CD14-positive monocyte (primary cell): ENCODE results near the gene NIPAL3. TPM values are rescaled to one million over a fixed set of nuclear protein-coding genes. Genes with fewer than 3 reads are reported as not detected.
A peak's percentile ranks its signal among the peaks of the same experiment; 100 is the strongest.

Experiments used
- DNase-seq, 3 donors: peaks; one replicate each; pipeline ENCODE4 v3.0.0-alpha.2; 2011 to 2022
- H2AFZ ChIP-seq: 2 replicates; pipeline ENCODE4 v1.6.0; 2012; ENCODE audit warnings: mild to moderate bottlenecking, low read depth, low read length, inconsistent platforms; ENCODE audit not compliant: insufficient read depth, poor library complexity, severe bottlenecking
- H3K27ac ChIP-seq, 2 donors: 1 replicate in 1 of 2; 2 replicates in 1 of 2; pipeline ENCODE4 v1.5.1; 2012 to 2013; ENCODE audit warnings: low read length in 2 of 2, control low read depth in 1 of 2, inconsistent platforms in 1 of 2, low read depth in 1 of 2, mild to moderate bottlenecking in 1 of 2
- H3K27me3 ChIP-seq, 2 donors: one replicate each; pipeline versions ENCODE4 v1.6.0 to v1.6.1; 2011 to 2013; ENCODE audit warnings: low read length in 2 of 2; ENCODE audit not compliant: control insufficient read depth in 2 of 2, insufficient read depth in 2 of 2
- H3K36me3 ChIP-seq, 2 donors: replicated peaks in 1 of 2; 1 replicate in 1 of 2; 2 replicates in 1 of 2; pipeline versions ENCODE4 v1.5.1 to v1.6.1; 2012 to 2013; ENCODE audit warnings: low read length in 2 of 2, control low read depth in 1 of 2, inconsistent platforms in 1 of 2, mild to moderate bottlenecking in 1 of 2; ENCODE audit not compliant: insufficient read depth in 2 of 2, control insufficient read depth in 1 of 2
- H3K4me1 ChIP-seq, 2 donors: 1 replicate in 1 of 2; 2 replicates in 1 of 2; pipeline versions ENCODE4 v1.5.1 to v1.6.1; 2012 to 2013; ENCODE audit warnings: low read length in 2 of 2, control low read depth in 1 of 2, inconsistent platforms in 1 of 2, mild to moderate bottlenecking in 1 of 2, moderate library complexity in 1 of 2; ENCODE audit not compliant: insufficient read depth in 2 of 2, control insufficient read depth in 1 of 2
- H3K4me2 ChIP-seq: replicated peaks from 2 replicates; pipeline ENCODE3; 2012; ENCODE audit warnings: low read length, moderate library complexity, mild to moderate bottlenecking; ENCODE audit not compliant: poor library complexity, severe bottlenecking; ENCODE audit errors: extremely low read depth
- H3K4me3 ChIP-seq, 3 experiments: fragments of 200-600 bp in 1 of 3; sonication (generic) in 1 of 3; replicated peaks in 1 of 3; 1 replicate in 2 of 3; 2 replicates in 1 of 3; pipeline ENCODE4 v1.5.1; 2011 to 2013; ENCODE audit warnings: low read length in 3 of 3, mild to moderate bottlenecking in 3 of 3, control low read depth in 2 of 3, low read depth in 2 of 3, inconsistent platforms in 1 of 3, moderate library complexity in 1 of 3
- H3K79me2 ChIP-seq: 2 replicates; pipeline ENCODE4 v1.6.0; 2012; ENCODE audit warnings: mild to moderate bottlenecking, control low read depth, inconsistent platforms, low read length, moderate library complexity; ENCODE audit not compliant: insufficient read depth
- H3K9ac ChIP-seq: 2 replicates; pipeline ENCODE4 v1.6.0; 2017; ENCODE audit warnings: low read length, mild to moderate bottlenecking; ENCODE audit not compliant: insufficient read depth, poor library complexity, severe bottlenecking
- H3K9me3 ChIP-seq, 2 donors: replicated peaks in 1 of 2; 1 replicate in 1 of 2; 2 replicates in 1 of 2; pipeline versions ENCODE4 v1.5.1 to v1.6.1; 2012 to 2013; ENCODE audit warnings: low read length in 2 of 2, control low read depth in 1 of 2; ENCODE audit not compliant: control insufficient read depth in 1 of 2, insufficient read depth in 1 of 2
- H4K20me1 ChIP-seq: 2 replicates; pipeline ENCODE4 v1.6.0; 2012; ENCODE audit warnings: mild to moderate bottlenecking, low read length, control low read depth, moderate library complexity; ENCODE audit not compliant: insufficient read depth
- H3K27ac Mint-ChIP-seq, 7 donors: one replicate each; pipeline ENCODE4 v1.8.0; 2020; ENCODE audit warnings: mild to moderate bottlenecking in 7 of 7, mixed read lengths in 7 of 7, moderate library complexity in 6 of 7, inconsistent platforms in 2 of 7
- H3K27me3 Mint-ChIP-seq, 3 donors: one replicate each; pipeline ENCODE4 v1.8.0; 2021 to 2022; ENCODE audit warnings: low read depth in 3 of 3, mild to moderate bottlenecking in 3 of 3, mixed read lengths in 3 of 3, moderate library complexity in 3 of 3, inconsistent platforms in 1 of 3
- H3K36me3 Mint-ChIP-seq, 2 donors: one replicate each; pipeline ENCODE4 v1.8.0; 2020; ENCODE audit warnings: mixed read lengths in 2 of 2, inconsistent platforms in 1 of 2, mild to moderate bottlenecking in 1 of 2
- H3K4me1 Mint-ChIP-seq: one replicate; pipeline ENCODE4 v1.8.0; 2020; ENCODE audit warnings: mild to moderate bottlenecking, mixed read lengths
- H3K4me3 Mint-ChIP-seq, 2 donors: one replicate each; pipeline ENCODE4 v1.8.0; 2020; ENCODE audit warnings: mild to moderate bottlenecking in 2 of 2, mixed read lengths in 2 of 2, moderate library complexity in 1 of 2
- H3K9me3 Mint-ChIP-seq, 7 donors: one replicate each; pipeline ENCODE4 v1.8.0; 2020 to 2022; ENCODE audit warnings: mixed read lengths in 7 of 7, mild to moderate bottlenecking in 6 of 7, moderate library complexity in 6 of 7, inconsistent platforms in 2 of 7
- CTCF ChIP-seq: fragments of 200-600 bp; IDR thresholded peaks from one replicate; pipeline ENCODE4 v1.8.0; 2022; ENCODE audit warnings: antibody characterized with exemption, mild to moderate bottlenecking
- WGBS: methylation state at CpG from one replicate; pipeline ENCODE4 v1.1.5; 2013; ENCODE audit warnings: missing lambda C conversion rate; ENCODE audit not compliant: insufficient coverage; 5-methylcytosine and 5-hydroxymethylcytosine counted together
- intact Hi-C, 2 donors: fragments of 100-400 bp; cut with micrococcal nuclease; formaldehyde crosslinking; loops; one replicate each; pipeline versions ENCODE4 v1.15.0 to v1.15.1; 2023
- polyA plus RNA-seq, 3 donors: library from polyadenylated mRNA; depleted of rRNA in 1 of 3; unstranded in 2 of 3; stranded (reverse) in 1 of 3; fragments of 300-500 nt in 2 of 3; fragments of >200 nt in 1 of 3; fragmentation: Illumina TruSeq in 2 of 3; gene quantifications; 1 replicate in 2 of 3; 2 replicates in 1 of 3; pipeline ENCODE4 v1.2.3, GENCODE V29; 2012 to 2021

The NIPAL3 gene
- polyA plus RNA-seq, 3 donors = 5.9 to 9.6 (median 6.6) TPM

GRCh38 chr1:24418898-24419628 lies 3.5 kb downstream of the NIPAL3 start:
- Mint-ChIP-seq H3K36me3 (peaks cover 25 to 38% of the 10 kb centered on the region in 2 donors), H3K9me3 (no peaks in the 10 kb centered on the region), H3K4me3 (peak overlapping the region; percentile 27 to 80), H3K27ac (peak overlapping the region; percentile 65 to 94 (median 83)), H3K27me3 (peaks cover 0 to 6% (median 0%) of the 10 kb centered on the region in 3 donors), H3K4me1 (peaks cover 58% of the 10 kb centered on the region)
- Histone ChIP-seq H3K36me3 (peaks cover 10 to 25% of the 10 kb centered on the region in 2 donors), H3K4me2 (peak overlapping the region; percentile 7), H2AFZ (peak overlapping the region; percentile 44), H4K20me1 (no peaks in the 10 kb centered on the region), H3K79me2 (peaks cover 39% of the 10 kb centered on the region), H3K4me1 (peaks cover 40 to 51% of the 10 kb centered on the region in 2 donors), H3K4me3 (no peak overlapping the region), H3K9ac (no peak overlapping the region), H3K27ac (peak overlapping the region in 1 of 2 donors; percentile 62), H3K27me3 (no peaks in the 10 kb centered on the region), H3K9me3 (no peaks in the 10 kb centered on the region)
- WGBS = 4% methylated on average over 4 of the region's 14 CpGs
- intact Hi-C loops = loop anchor here in 1 of 2 donors (5.0 kb wide), 1 partner anchor 83 kb away; the partner anchor contains the start of gene RCAN3
- peak in 1 of 3 donors; percentile 21 for DNase-seq
- no peak for TF ChIP-seq CTCF

- Mint-ChIP-seq H3K27ac (peak overlapping the region in 2 of 7 donors; percentile 56 to 65), H3K4me3 (no peak overlapping the region), H3K4me1 (peaks cover 49% of the 10 kb centered on the region), H3K36me3 (peaks cover 37 to 51% of the 10 kb centered on the region in 2 donors), H3K9me3 (no peaks in the 10 kb centered on the region), H3K27me3 (peaks cover 0 to 6% (median 0%) of the 10 kb centered on the region in 3 donors)
- H3K79me2 ChIP-seq = peaks cover 39% of the 10 kb centered on the region
- H2AFZ ChIP-seq = no peak overlapping the region
- H3K4me1 ChIP-seq = peaks cover 34 to 41% of the 10 kb centered on the region in 2 donors
- TF ChIP-seq CTCF = no peak
- peak overlapping the region in 1 of 2 donors; percentile 56 for H3K27ac ChIP-seq
- H3K9me3 ChIP-seq = no peaks in the 10 kb centered on the region
- H4K20me1 ChIP-seq = no peaks in the 10 kb centered on the region
- 17% methylated on average over 2 of the region's 4 CpGs for WGBS
- peaks cover 10 to 35% of the 10 kb centered on the region in 2 donors for H3K36me3 ChIP-seq
- no peak overlapping the region for H3K9ac ChIP-seq
- intact Hi-C loops = no loop called here
- H3K4me2 ChIP-seq = no peak overlapping the region
- H3K27me3 ChIP-seq = no peaks in the 10 kb centered on the region
- no peak overlapping the region for H3K4me3 ChIP-seq
- peak in 2 of 3 donors; percentile 32 to 46 for DNase-seq
These were observed 4.9 kb downstream of the NIPAL3 start for GRCh38 chr1:24420547-24420946.
